GM18951 (cell line): ENCODE data around the gene SPAG9.
A peak's percentile ranks its signal among the peaks of the same experiment; 100 is the strongest.
"Not testable (repeated sequence)": the region's sequence is repeated elsewhere in the genome, so short reads cannot be mapped to it uniquely, and the experiment has no call there.

Experiments used
- POLR2A ChIP-seq: IDR thresholded peaks from 4 replicates; pipeline ENCODE4 v1.6.1; 2011; ENCODE audit warnings: mild to moderate bottlenecking; ENCODE audit not compliant: insufficient read length, insufficient read depth; ENCODE audit errors: extremely low read depth
- in situ Hi-C: fragments of 300-500 bp; cut with MboI; formaldehyde crosslinking; loops from one replicate; pipeline ENCODE4 v1.12.0; 2022; ENCODE audit warnings: low sequenced_read_pairs, mixed read lengths, inconsistent platforms; ENCODE audit not compliant: unreplicated experiment

SPAG9 gene

DNA sequence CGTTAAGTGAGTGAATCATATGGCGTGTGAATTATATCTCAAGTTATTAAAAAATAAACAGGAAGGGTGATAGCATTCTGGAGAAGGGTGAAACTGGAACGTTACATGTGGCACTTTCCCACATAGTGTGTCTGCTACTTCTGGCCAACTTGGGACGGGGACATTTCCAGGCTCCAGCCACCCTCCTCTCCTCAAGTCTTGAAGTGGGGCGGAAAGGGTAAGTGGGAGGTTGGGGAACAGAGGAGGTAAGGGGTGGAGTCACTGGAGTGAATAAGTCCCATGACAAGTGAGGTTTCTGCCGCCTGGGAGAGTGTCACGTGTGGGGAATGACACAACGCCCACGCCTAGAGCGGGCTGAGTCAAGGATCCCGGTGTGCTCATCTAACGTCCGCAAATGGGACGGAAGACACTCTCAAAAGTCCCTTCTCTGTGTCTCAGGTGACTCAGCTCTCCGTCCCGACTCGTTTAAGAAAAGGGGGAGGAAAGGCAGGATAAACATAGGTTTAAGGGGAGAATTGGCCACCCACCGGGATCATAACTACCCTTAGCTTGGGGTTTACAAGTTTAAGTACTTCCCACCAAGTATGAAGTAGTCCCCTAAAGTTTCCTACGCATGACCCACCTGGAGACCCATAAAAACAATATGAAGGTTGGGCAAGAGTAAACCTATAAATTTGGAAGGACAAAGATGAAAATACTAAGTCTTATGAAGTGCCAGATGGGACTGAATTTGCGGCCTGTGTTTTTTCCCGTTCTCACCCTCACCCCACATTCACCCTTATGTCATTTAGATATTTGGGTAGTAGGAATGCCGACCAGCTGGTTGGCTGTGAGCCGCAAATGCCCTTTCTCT is 1.2 kb upstream of the SPAG9 start:
- peak; percentile 57 for TF ChIP-seq POLR2A
- in situ Hi-C loops = no loop called here

DNA sequence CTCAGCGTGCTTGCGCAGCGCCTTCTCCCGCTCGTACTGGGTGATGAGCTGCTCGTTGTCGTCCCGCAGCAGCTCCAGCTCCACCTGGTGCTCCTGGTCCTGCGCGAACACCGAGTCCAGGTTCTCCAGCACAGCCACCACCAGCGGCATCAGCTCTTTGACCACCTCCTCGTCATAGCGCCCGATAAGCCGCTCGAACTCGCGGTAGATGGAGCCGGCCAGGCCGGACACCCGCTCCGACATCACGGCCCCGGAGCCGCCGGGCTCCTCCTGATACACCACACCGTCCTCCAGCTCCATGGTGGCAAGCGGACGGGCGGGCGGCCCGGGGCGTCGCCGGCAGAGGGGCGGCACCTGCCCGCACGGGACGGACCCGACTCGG is 320 bp downstream of the SPAG9 start:
- in situ Hi-C loops = no loop called here
- no peak for TF ChIP-seq POLR2A

DNA sequence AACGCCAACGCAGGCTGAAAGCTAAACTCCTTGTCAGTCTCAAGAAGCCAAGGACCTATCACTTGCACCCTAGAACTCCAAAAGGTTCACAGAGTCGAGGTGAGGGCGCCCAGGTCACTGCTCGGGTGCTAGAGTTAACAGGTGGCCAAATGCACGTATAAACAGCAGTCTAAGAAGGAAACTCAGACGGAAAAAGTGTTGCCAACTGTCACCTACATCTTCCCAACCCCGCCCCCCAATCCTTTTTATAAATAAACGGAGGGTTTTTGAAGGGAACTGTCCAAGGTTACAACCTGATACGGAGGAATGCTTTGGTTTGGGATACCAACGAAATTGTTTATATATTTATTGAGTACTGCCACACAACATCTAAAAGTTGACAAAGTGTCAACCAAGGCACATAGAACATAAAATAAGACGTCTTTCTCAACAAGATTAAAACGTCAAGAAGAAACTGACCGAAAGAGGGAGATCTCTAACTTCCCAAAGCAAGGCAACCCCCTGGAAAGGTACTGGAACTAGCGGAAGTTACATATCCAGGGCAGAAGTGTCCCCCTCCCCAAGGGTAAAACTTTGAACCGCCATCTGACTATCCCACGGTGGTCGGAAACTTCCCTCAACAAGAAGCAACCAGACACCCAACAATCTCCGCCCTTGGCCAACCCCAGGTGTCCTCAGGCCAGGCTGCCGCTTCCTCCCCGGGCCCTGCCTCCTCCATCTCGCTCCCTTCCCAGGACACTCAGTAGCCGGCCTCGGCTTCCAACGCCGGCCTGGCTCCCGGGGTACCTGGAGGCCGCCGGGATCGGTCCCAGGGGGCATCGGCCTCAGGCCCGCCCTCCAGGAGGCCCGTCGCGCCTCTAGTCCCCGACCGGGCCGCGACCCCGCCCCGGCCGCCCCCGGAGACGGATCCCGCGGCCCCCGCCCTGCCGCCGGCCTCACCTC is 982 bp downstream of the SPAG9 start:
- in situ Hi-C loops = no loop called here
- no peak for TF ChIP-seq POLR2A

DNA sequence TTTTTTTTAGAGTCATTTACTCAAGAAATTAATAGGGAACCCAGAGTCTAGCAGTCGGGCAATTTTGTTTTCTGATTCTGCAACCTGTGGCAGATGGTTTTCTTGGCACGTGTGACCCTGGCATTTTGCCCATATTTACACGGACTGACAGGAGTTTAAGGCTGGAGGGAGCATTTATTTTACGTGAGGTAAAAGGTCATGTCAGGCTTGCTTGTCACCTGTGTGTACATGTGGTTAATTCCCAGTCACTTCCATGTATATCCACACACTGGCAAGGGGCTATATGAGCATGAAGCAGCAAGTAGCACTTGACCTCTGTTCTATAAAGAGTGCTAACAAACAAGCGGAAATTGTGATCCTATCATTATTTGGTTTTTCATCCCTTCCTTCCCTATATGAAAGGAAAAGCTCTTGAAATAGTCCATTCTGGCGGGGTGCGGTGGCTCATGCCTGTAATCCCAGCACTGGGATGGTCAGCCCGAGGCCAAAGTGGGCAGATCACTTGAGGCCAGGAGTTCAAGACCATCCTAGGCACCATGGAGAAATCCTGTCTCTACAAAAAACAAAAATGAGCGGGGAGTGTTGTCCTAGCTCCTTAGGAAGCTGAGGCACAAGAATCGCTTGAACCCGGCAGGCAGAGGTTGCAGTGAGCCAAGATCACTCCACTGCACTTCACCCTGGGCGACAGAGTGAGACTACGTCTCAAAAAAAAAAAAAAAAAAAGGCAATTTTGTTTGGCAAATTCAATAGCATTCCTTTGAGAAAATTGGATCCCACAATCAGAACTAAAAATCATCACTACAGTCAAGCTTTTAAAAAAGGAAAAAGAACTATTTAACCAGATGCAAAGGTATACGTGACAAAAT is 2.1 kb downstream of the SPAG9 start:
- no peak for TF ChIP-seq POLR2A
- in situ Hi-C loops = no loop called here

DNA sequence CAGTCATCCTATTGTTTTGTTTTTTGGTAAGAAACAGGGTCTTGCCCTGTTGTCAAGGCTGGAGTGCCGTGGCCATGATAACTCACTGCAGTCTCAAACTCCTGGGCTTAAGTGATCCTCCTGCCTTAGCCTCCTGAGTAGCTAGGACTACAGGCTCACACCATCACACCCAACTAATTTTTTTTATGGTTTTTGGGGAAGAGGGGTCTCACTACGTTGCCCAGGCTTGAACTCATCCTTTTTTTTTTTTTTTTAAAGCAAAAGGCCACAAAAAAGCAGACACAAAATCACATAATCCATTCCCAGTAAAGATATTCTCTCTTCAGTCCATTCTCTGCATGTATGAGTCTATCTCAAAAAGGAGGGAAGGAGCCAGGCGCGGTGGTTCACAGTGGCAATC is 5.5 kb downstream of the SPAG9 start:
- in situ Hi-C loops = no loop called here
- no peak for TF ChIP-seq POLR2A

DNA sequence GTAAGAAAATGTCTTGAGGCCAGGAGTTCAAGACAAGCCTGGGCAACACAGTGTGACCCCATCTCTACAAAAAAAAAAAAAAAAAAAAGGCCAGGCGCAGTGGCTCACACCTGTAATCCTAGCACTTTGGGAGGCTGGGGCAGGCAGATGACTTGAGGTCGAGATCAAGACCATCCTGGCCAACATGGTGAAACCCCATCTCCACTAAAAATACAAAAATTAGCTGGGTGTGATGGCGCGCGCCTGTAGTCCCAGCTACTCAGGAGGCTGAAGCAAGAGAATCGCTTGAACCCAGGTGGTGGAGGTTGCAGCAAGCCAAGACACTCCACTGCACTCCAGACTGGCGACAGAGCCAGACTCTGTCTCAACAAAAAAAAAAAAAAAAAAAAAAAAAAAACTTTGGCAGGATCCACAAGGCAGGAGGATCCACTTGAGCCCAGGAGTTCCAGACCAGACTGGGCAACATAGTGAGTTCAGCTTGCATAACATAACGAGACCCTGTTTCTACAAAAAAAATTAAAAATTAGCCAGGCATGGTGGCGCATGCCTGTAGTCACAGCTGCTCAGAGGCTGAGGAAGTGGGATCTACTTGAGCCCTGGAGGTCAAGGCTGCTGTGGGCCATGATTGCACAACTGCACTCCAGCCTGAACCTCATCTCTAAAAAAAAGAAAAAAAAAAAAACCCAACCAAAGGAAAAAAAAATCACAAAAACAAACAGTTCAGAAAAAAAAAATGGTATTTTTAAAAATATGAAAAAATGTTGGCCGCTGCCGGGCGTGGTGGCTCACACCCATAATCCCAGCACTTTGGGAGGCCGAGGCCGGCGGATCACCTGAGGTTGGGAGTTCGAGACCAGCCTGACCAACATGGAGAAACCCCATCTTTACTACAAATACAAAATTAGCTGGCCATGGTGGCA is 8.1 kb downstream of the SPAG9 start:
- in situ Hi-C loops = not testable (repeated sequence)

DNA sequence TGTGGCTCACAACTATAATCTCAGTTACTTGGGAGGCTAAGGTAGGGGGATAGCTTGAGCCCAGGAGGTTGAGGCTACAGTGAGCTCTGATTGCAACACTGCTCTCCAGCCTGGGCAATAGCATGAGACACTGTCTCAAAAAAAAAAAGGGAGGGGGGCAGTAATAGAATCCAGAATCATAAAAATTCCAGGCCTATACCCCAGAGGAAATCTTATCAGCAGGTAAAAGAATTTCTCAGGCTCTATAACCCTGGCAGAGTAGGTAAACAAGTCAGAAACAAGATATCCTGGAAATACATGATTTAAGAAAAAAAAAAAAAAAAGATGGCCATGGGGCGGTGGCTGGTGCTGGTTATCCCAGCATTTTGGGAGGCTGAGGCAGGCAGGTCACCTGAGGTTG is 12.9 kb downstream of the SPAG9 start:
- TF ChIP-seq POLR2A = no peak
- in situ Hi-C loops = no loop called here

DNA sequence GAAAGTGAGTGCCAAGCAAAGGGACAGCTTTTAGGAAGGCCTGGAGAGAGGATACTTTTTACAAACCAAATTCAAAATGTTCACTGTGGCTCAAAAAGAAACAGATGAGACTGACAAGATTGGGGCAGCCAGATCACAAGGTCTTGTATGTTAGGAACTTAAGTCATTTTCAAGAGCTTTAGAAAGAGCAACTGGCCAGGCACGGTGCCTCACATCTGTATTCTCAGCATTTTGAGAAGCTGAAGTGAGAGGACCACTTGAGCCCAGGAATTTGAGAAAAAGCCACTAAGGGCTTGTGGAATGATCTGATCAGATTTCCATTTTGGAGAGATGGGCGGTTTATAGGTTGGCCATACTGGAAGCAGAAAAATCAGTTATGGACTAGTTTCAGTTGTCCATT is 17.2 kb downstream of the SPAG9 start:
- TF ChIP-seq POLR2A = no peak
- in situ Hi-C loops = no loop called here

DNA sequence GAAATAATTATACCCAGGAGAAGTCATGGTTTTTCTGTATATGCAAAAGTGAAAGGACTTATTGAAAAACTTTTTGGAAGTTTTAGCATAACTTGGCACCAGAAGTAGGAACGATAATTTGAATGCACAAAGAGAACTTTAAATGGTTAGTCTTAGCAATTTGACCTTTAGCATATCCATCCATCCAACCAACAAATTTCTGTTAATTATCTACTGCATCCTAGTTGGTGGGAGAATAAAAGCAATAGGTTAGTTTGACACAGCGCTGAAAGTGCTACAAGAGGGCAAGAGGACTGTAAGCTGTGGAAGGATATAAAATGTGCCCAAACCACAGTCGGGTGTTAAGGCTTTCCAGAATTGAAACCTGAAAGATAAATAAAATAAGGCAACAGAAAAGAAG is 17.6 kb downstream of the SPAG9 start:
- in situ Hi-C loops = no loop called here
- no peak for TF ChIP-seq POLR2A

DNA sequence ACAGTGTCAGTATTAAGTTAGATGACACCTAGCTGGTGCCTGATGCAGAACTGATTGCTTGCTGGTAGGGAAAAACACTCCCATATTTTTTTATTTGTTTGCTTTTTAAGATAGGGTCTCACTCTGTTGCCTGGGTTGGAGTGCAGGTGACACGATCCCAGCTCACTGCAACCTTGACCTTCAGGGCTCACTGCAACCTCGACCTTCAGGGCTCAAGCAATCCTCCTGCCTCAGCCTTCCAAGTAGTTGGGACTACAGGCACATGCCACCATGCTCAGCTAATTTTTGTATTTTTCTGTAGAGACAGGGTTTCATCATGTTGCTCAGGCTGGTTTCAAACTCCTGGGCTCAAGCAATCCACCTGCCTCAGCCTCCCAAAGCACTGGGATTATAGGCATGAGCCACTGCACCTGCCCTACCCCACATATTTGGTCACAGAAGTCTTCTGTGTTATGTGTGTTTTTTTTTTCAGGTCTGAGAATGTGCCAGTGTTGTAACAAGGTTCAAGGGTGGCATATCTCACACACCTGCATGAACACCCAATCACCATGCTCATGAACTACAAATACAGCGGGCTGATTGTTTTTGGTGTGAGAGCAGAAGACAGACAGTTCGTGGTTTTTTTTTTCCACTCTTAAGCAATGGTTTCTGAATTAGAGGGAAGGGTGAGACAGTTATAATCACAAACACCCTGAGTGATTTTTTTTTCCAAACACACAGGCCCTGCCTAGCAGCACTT is 22.8 kb downstream of the SPAG9 start:
- no peak for TF ChIP-seq POLR2A

DNA sequence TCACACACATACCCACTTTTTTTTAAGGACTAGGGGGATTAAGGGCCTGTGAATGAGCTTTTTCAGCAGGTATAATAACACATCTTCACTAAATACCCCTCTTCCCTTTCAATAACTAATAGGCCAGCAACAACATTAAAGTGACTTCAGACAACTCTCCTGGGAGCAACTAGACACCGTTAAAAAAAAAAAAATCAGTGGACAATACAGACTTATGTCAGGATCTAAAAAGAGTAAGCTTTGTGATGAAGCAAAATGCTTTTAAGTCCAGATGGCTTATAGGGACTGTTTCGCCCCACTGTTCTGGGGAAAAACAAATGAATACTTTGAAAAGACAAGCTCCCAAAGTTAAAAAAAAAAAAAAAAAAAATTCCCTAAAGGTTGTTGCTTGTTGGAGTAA is 29.0 kb downstream of the SPAG9 start:
- in situ Hi-C loops = no loop called here
- no peak for TF ChIP-seq POLR2A

More for the DNA sequence above, 22.8 kb downstream of the SPAG9 start:
- in situ Hi-C loops = no loop called here

DNA sequence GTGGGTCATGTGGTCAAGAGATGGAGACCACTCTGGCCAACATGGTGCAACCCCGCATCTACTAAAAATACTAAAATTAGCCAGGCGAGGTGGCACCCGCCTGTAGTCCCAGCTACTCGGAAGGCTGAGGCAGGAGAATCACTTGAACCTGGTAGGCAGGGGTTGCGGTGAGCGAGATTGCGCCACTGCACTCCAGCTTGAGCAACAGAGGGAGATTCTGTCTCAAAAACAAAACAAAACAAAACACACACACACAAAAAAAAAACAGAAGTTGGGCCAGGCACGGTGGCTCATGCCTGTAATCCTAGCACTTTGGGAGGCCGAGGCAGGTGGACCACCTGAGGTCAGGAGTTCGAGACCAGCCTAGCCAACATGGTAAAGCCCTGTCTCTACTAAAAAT is 31.8 kb downstream of the SPAG9 start:
- in situ Hi-C loops = not testable (repeated sequence)
